ACHN (cell line): ENCODE measurements around the gene ZDHHC14.
"Not testable (repeated sequence)": the region's sequence is repeated elsewhere in the genome, so short reads cannot be mapped to it uniquely, and the experiment has no call there.

Experiments
- DNase-seq: peaks from one replicate; pipeline ENCODE4 v3.0.0-alpha.2; 2015
- in situ Hi-C: cut with HindIII; loops from 2 replicates; pipeline ENCODE4 v1.10.0; 2017; ENCODE audit warnings: low sequenced_read_pairs, low pct_ligation_motif_present, low pct_unique_long_range_greater_than_20kb

ZDHHC14 gene

DNA sequence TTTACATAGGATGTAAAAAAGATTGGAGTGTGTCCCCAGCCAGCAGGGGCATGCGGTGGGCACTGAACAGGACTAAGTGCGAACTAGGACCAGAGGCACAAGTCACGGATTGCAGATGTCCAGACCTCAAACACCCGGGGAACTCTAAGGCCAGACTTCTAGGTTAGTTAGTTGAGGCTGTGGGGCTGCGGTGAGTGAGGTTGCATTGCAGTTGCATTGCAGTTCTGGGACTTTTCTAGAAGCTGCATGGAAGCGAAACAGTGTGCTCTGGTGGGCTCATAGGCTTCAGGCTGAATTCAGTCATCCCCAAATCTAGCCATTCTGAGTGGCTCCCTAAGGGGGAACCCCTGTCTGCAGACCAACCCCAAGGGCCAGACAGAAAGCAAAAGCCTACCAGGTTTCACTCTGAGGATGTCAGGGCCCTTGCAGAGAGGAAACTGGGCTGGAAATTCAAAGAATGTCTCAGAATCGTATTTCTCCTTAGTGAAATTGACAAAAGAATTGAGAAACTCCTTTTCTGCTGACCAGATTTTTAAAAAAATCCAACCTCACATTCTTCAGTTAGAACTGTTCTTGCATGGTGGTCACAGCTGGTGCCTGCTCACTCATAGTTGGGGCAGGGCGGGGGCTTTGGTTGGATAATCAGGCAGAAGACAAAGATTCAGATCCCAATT, 182.8 kb downstream of the ZDHHC14 start:
- DNase-seq, result no peak
- in situ Hi-C loops, result no loop called here

DNA sequence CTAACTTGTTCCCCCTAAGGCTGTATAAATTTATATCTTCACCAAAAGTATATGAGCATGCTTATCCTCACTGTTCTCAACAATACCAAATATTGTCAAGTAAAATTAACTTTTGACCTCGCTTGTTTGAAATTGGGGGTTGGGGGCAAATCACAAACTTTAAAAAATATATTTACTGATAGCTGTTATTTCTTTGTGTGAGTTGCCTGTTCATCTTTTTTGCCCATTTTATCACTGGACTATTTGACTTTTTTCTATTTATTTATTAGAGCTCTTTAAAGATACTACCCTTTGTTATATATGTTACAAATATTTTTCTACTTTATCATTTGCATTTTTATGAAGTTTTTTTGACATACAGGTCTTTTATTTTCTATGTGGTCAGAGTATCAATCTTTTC, 187.7 kb downstream of the ZDHHC14 start:
- DNase-seq, result no peak
- in situ Hi-C loops, result no loop called here

DNA sequence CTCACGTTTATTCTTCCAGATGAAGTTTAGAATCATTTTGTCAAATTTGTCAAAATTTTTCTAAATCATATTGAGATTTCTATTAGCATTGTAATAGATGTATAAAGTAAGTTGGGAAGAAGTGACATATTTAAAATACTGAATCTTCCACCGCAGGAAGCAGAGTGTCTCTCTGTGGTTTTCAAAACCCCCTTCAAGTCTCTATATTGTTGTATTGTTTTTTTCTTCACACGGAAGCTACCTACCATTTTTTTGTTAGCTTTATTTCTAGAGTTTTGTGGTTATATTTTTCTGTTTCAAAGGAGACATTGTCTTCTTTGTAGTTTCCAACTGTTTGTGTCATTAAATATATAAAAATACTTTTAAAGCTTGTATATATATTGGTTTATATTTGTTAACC, 188.6 kb downstream of the ZDHHC14 start:
- in situ Hi-C loops, result no loop called here
- DNase-seq, result no peak

DNA sequence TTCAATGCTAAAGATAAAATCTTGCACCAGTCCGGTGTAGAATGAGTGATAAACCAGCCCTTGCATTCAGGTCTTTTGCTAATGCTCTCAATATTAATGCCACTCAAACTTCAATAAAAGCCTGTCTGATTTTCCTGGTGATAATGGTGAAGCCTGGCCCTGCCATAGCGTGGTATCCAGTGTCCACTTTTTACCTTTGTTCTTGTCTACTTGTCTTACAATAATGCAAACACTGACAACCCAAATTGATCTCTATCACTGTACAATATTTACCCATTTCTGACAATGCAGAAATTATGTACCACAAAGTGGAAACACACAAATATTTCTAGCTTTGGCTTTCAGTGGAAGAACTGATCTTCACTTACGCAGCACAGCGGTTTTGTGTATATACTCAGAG, 189.1 kb downstream of the ZDHHC14 start:
- in situ Hi-C loops, result no loop called here

DNA sequence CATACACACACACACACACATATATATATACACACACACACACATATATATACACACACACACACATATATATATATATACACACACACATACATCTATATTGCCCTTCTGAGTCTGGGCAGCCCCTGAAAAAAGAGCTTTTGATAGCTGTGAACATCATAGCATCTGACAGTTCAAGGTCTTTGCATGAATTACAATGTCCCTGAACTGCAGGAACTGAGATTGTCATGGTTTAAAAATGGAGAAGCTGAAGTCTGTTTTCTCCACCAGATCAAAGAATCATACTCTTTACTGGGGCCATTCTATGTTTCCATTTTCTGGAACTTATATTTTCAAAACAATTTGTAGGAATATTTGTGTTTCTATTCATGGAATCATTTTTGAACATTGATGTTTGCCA, 189.8 kb downstream of the ZDHHC14 start:
- in situ Hi-C loops, result no loop called here
- no peak for DNase-seq

More for the DNA sequence above, 189.1 kb downstream of the ZDHHC14 start:
- DNase-seq, result no peak

DNA sequence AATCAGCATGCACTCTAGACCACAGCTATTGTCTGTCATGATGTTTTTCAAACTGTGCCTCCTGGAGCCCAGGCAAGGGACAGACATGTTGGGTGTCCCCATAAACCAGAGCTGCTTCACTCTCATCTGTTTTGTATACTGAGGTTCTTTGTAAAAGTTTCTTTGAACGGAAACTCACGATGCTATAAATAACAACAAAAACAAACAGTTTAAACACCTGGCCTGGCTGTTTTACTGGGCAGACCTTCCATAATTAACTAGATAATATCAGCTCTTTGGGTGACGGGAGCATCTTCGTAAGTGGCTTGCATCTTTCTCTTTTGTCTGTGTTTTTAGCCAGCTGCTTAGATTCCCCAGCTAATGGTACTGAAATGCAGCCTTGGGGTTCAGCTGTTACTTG, 190.3 kb downstream of the ZDHHC14 start:
- in situ Hi-C loops, result no loop called here
- no peak for DNase-seq

DNA sequence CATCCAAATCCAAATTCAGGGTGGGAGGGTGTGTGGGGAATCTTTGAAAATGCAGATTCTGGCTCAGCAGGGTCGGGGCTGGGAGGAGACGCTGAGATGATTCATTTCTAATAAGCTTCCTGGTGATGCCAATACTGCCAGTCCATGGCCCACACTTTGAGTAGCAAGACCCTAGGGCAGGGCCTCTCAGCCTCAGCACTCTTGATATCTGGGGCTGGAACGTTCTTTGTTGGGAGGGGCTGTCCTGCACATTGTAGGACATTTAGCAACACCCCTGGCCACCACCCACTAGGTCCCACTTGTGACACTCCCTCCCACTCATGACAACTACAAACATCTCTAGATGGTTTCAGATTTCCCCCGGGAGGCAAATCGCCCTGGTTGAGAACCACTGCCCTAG, 191.0 kb downstream of the ZDHHC14 start:
- DNase-seq, result no peak
- in situ Hi-C loops, result no loop called here

DNA sequence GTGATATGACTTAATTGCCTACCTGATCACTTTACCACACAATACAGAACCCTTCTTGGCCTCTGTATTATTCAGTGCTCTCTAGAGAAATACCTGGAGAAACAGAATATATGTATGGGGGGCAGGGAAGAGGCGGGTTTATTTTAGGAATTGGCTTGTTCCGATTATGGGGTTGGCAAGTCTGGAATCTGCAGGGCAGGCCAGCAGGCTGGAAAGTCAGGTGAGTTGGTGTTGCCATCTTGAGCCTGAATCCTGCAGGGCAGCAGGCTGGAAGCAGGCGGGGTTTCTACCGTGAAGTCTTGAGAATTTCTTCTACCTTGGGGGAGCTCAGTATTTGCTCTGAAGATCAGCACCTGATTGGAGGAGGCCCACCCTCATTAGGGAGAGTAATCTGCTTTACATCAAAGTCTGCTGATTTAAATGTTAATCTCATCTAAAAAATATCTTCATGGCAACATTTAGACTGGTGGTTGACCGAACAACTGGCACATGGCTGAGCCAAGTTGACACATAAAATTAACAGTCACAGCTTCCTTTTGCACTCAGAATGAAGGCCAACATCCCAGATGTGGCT, 193.9 kb downstream of the ZDHHC14 start:
- in situ Hi-C loops, result no loop called here
- no peak for DNase-seq

DNA sequence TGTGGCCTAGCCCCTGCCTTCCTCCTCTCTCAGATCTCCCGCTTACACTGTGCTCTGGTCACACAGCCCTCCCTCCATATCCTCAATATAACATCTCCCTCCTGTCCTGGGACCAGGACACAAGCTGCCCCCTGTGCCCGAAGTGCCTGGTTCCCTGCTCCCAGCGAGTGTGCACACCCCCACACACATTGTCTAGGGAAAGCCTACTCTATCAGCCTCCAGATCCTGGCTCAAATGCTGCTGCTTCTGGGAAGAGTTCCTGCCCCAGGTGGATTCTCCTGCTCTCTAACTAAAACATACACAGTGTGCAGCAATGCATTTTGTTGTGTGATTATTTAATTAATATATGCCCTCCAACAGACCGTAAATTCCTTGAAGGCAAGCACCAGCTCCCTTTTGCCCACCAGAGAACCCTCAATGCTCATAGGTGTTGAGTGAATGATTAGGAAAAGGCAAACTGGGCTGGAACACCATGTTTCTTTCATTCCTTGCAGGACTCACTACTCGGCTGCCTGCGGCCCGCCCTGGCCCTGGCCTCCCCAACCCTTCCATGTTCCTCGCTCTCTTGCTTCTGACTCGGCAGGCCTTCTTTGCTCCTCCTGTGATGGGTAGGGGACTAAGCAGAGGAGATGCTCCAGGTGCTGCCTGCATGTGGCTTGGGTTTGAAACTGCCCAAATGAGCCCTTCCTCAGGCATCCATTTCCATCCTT, 194.6 kb downstream of the ZDHHC14 start:
- DNase-seq, result no peak
- in situ Hi-C loops, result no loop called here

DNA sequence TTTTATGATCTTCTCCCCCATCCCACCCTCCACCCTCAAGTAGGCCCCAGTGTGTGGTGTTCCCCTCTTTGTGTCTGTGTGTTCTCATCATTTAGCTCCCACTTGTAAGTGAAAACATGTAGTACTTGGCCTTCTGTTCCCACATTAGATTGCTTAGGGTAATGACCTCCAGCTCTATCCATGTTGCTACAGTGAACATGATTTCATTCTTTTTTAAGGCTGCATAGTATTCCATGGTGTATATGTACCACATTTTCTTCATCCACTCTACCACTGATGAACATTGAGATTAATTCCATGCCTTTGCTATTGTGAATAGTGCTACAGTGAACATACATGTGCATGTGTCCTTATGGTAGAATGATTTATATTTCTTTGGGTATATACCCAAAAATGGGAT, 196.0 kb downstream of the ZDHHC14 start:
- in situ Hi-C loops, DNase-seq: not testable (repeated sequence)

DNA sequence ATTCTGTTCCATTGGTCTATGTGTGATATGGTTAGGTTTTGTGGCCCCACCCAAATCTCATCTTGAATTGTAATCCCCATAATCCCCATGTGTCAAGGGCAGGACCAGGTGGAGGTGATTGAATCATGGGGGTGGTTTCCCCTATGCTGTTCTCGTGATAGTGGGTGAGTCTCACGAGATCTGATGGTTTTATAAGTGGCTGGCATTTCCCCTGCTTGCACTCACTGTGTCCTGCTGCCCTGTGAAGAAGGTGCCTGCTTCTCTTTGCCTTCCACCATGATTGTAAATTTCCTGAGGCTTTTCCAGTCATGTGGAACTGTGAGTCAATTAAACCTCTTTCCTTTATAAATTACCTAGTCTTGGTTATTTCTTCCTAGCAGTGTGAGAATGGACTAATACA, 197.5 kb downstream of the ZDHHC14 start:
- in situ Hi-C loops, DNase-seq: not testable (repeated sequence)

DNA sequence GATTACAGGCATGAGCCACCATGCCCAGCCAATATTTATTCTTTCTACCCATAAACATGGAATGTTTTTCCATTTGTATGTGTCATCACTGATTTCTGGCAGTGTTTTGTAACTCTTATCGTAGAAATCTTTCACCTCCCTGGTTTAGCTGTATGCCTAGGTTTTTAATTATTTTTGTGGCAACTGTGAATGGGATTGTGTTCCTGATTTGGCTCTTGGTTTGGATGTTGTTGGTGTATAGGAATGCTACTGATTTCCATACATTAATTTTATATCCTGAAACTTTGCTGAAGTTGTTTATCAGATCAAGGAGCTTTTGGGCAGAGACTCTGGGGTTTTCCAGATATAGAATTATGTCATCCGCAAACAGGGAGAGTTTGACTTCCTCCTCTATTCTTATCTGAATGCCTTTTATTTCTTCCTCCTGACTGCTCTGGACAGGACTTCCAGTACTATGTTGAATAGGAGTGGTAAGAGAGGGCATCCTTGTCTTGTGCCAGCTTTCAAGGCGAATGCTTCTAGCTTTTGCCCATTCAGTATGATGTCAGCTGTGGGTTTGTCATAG, 198.6 kb downstream of the ZDHHC14 start:
- in situ Hi-C loops, result no loop called here
- DNase-seq, result no peak

DNA sequence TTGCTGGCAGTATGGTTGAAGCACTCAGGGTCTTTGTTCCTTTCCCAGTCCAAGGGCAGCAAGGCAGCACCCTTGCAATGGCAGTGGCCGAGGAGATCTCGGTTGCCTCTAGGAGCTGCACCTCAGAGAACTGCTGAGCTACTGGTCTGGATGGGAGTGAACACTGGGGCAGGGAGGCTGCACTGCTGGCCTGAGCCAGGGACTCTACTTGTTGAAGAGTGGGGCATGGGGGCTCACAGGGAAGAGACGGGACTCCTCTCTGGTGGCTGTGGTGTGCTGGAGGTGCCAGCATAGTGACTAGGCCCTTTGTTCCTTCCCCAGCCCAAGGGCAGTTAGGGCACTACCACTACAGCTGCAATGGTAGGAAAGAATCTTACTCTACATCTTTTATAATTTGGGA, 203.0 kb downstream of the ZDHHC14 start:
- DNase-seq, result no peak
- in situ Hi-C loops, result no loop called here

DNA sequence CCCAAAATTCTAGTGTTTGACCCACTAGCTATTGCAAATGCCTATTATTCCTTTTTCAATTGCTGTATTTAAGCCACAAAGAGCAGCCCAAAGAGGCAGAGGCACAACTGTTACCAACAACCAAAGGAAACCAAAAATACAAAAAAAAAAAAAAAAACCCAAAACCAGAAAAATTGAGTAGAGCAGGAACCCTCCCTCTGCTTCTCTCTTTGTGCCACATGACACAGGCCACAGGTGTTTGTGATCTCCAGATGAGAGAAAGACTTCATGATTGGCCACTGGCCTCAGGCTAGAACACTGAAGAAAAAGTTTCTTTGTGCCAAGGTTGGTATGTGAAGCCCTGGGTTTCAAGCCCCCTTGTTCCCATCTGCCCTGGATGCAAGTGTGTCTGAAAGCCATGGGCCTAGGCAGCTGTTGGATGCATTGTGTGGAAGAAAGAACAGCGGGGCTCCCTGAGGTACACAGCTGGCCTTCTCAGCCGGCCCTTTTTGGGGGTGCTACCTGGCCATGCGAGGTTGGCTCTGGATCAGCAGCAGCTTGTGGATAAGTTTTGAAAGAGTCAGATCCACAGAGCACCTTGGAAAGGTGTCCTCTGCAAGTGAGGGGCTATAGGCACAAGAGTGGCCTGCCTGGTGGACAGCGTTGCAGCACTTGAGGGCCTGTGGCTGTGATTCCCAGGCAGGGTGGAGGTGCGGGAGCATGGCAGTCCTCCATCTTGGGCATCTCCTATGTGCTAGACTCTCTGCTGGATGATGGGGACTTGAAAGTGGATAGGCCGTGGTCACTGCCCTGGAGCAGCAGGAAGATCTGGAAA, 204.5 kb downstream of the ZDHHC14 start:
- no peak for DNase-seq
- in situ Hi-C loops, result no loop called here

DNA sequence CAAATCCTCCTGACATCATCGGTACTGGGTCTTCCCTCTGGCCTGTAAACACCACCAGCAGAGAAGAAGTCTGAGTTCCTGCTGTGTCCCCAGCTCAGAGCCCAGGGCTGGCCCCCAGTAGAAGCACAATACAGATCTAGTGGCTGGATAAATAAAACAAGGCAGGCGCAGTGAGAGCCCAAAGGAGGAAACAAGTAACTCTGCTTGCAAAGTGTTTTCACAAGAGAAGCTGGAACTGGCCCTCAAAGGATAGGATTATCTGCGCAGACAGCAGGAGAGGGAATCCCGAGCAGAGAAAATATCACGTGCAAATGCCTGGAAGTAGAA, 205.1 kb downstream of the ZDHHC14 start:
- no peak for DNase-seq
- in situ Hi-C loops, result no loop called here

DNA sequence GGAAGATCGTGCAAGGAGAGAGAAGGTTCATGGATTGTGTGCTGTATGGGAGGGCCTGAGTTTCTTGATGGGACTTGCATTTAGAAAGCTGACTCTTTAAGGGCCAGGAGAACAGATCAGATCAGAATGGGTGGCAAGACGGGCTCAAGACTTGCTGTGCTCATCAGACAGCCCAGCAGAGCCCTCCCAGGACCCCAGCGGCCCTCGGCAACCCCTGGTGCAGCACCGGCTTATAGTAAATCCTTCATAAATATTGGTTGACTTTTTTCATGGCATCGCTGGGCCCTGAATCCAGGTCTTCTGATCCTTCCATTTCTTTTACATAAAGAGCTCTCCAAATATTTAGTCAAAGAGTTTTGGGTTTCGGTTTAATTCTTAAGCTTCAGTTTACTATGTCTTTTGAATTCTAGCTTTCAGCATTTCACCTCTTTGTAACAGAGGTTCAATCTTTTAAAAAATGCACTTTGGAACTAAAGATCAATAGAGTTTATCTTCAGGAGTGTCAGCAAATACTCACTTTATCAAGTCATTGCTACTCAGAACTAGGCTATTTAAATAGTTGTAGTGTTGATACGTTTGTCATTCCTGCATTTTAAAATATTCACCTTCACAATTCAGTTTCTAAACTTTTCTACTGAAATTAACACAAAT, 205.6 kb downstream of the ZDHHC14 start:
- in situ Hi-C loops, result no loop called here
- no peak for DNase-seq

DNA sequence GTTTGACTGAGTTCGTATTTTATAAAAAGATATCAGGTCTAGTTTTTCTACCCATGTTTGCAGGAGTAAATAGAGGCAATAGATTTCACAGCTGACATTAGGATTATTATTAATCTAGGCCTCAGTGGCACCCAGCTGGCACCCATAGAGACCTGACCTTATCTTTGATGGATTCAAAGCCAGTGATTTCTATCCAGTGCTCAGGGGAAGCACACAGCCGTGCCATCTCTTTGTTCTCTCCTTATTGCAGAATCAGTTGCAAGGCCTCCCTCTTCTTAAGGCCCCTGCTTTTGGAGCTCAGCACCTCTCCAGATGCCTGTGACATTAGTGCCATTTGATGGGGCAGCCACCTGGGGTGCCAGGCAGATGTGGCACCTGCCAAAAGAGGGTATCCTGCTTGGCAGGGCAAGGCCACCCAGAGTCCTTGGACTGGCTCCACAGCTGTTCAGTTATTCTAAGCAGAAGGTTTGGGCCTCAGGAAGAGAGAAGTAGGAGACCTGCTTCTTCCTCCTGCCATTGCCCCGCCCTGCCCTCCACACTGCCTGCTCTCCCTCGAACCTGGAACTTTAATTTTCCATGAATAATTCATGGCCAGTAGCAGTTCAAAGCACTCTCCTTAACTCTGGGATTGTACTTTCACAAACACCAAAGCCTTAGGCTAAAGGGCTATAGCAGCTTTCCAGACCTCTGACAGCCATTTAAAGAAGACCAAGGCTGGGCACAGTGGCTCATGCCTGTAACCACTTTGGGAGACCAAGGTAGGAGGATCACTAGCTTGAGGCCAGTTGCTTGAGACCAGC, 206.3 kb downstream of the ZDHHC14 start:
- in situ Hi-C loops, result no loop called here
- DNase-seq, result no peak

DNA sequence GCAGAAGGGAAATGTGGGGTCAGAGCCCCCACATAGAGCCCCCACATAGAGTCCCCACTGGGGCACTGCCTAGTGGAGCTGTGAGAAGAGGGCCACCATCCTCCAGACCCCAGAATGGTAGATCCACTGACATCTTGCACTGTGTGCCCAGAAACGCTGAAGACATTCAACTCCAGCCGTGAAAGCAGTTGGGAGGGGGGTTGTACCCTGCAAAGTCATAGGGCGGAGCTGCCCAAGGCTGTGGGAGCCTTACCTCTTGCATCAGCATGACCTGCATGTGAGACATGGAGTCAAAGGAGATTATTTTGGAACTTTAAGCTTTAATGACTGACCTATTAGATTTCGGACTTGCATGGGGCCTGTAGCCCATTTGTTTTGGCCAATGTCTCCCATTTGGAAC, 209.7 kb downstream of the ZDHHC14 start:
- DNase-seq, in situ Hi-C loops: not testable (repeated sequence)
